Left cardiac atrium (tissue), 2 donors: ENCODE data around the gene ZNF501. TPM values are rescaled to one million over a fixed set of nuclear protein-coding genes. Genes with fewer than 3 reads are reported as not detected.

Source experiments
- total RNA-seq, 2 donors: library from RNA; stranded (reverse); fragmentation: NEBNext Ultra II Directional; extraction: Animal tissue kit (Norgen Biotek cat#: 25700); gene quantifications; one replicate each; pipeline ENCODE4 v1.2.1, GENCODE V29; 2021
- donor health status: DM: no; HTN: yes; CAD: no; lungs with severe emphysema.
- donor health status: DM: yes; HTN: yes; CAD: no.

ZNF501 gene
- total RNA-seq, 2 donors from 2014 or later: 4.0 to 5.0 TPM

Other genes with a start within 250 kb of the ZNF501 start
- gene ZKSCAN7, start 174.4 kb upstream of the ZNF501 start, total RNA-seq: 1 to 10 TPM; 2.8 TPM
- 1 to 10 TPM; 1.8 to 2.5 TPM for gene ZNF660, start 144.7 kb upstream of the ZNF501 start, total RNA-seq
- gene ZNF197, start 104.6 kb upstream of the ZNF501 start, total RNA-seq: 10 to 100 TPM; 10.7 to 13.1 TPM
- gene ZNF35, start 80.9 kb upstream of the ZNF501 start, total RNA-seq: 10 to 100 TPM in 1 of 2 donors, 1 to 10 TPM in 1; 4.9 to 13.5 TPM
- 1 to 10 TPM; 3.4 to 4.4 TPM for gene ZNF502, start 17.0 kb upstream of the ZNF501 start, total RNA-seq
- gene KIAA1143, start 32.0 kb downstream of the ZNF501 start, total RNA-seq: 10 to 100 TPM; 26.2 to 27.0 TPM
- gene KIF15, start 32.2 kb downstream of the ZNF501 start, total RNA-seq: 1 to 10 TPM in 1 of 2 donors, under 1 TPM in 1; 0.34 to 1.4 TPM
- 10 to 100 TPM in 1 of 2 donors, 1 to 10 TPM in 1; 7.4 to 10.4 TPM for gene TMEM42, start 132.3 kb downstream of the ZNF501 start, total RNA-seq
- gene TGM4, start 145.0 kb downstream of the ZNF501 start, total RNA-seq: not detected
- gene ZDHHC3, start 246.5 kb downstream of the ZNF501 start, total RNA-seq: 10 to 100 TPM; 42.7 to 45.5 TPM
- 10 to 100 TPM; 21.0 to 32.1 TPM for gene EXOSC7, start 246.6 kb downstream of the ZNF501 start, total RNA-seq